OCI-LY7 (cell line): Measurements from ENCODE around the gene PEX3. TPM values are rescaled to one million over a fixed set of nuclear protein-coding genes. Genes with fewer than 3 reads are reported as not detected.

Source experiments
- BruUV-seq: library from RNA; stranded (reverse); fragments of 400-500 nt; replicated peaks from 2 replicates; lab custom pipeline; 2021; lab: Mats Ljungman, UMichigan
- CTCF ChIA-PET: fragments of 300-600 bp; sonication (Branson Sonifier 250); formaldehyde crosslinking; loops from one replicate; lab custom pipeline; 2022; ENCODE audit warnings: antibody characterized with exemption; ENCODE audit not compliant: unreplicated experiment; lab: Charles Lee
- POLR2A ChIA-PET: fragments of 300-600 bp; sonication (Branson Sonifier 250); formaldehyde crosslinking; loops from one replicate; lab custom pipeline; 2022; ENCODE audit warnings: antibody characterized with exemption; lab: Charles Lee
- DNase-seq: peaks from one replicate; pipeline ENCODE4 v3.0.0-alpha.2; 2015; ENCODE audit warnings: low spot score
- H2AFZ ChIP-seq: fragments of 200-600 bp; sonication (generic), shearing (Covaris generic); 2 replicates; pipeline ENCODE4 v1.6.1; 2014; ENCODE audit warnings: mild to moderate bottlenecking, antibody characterized with exemption, low read length, moderate library complexity
- H3K27ac ChIP-seq: fragments of 200-600 bp; sonication (generic); 2 replicates; pipeline ENCODE4 v1.5.1; 2014; ENCODE audit warnings: mixed run types, low read depth, mild to moderate bottlenecking, moderate library complexity, low read length, inconsistent platforms; ENCODE audit not compliant: poor library complexity, severe bottlenecking
- H3K36me3 ChIP-seq: fragments of 200-600 bp; sonication (generic); 2 replicates; pipeline ENCODE4 v1.6.1; 2014; ENCODE audit warnings: mild to moderate bottlenecking, antibody characterized with exemption, low read length, moderate library complexity, mixed read lengths; ENCODE audit not compliant: insufficient read depth
- H3K4me1 ChIP-seq: fragments of 200-600 bp; sonication (generic); 2 replicates; pipeline ENCODE4 v1.5.1; 2014; ENCODE audit warnings: mild to moderate bottlenecking, low read length; ENCODE audit not compliant: insufficient read depth, poor library complexity, severe bottlenecking
- H3K4me2 ChIP-seq: fragments of 200-600 bp; sonication (generic); 2 replicates; pipeline ENCODE4 v1.6.1; 2014; ENCODE audit warnings: mild to moderate bottlenecking, low read length
- H3K4me3 ChIP-seq: fragments of 200-600 bp; sonication (generic); 2 replicates; pipeline ENCODE4 v1.5.1; 2014; ENCODE audit warnings: mild to moderate bottlenecking, low read depth, low read length; ENCODE audit not compliant: poor library complexity, severe bottlenecking
- H3K79me2 ChIP-seq: fragments of 200-600 bp; sonication (generic); 2 replicates; pipeline ENCODE4 v1.6.1; 2016; ENCODE audit warnings: low read depth, mild to moderate bottlenecking, low read length, moderate library complexity, mixed read lengths; ENCODE audit not compliant: insufficient read depth
- H3K9me2 ChIP-seq: fragments of 200-600 bp; sonication (generic); 2 replicates; pipeline ENCODE4 v1.6.1; 2016; ENCODE audit warnings: mild to moderate bottlenecking, low read length, mixed read lengths; ENCODE audit not compliant: insufficient read depth
- H3K9me3 ChIP-seq: fragments of 200-600 bp; sonication (generic); 2 replicates; pipeline ENCODE4 v1.6.1; 2014; ENCODE audit warnings: mild to moderate bottlenecking, mixed run types, low read length, mixed read lengths
- H4K20me1 ChIP-seq: fragments of 200-600 bp; sonication (generic); 2 replicates; pipeline ENCODE4 v1.6.1; 2014; ENCODE audit warnings: mild to moderate bottlenecking, antibody characterized with exemption, low read length, moderate library complexity, mixed read lengths; ENCODE audit not compliant: insufficient read depth
- EZH2phosphoT487 ChIP-seq: fragments of 200-600 bp; sonication (generic); IDR thresholded peaks from 2 replicates; pipeline ENCODE4 v1.6.1; 2018; ENCODE audit warnings: low read depth, borderline replicate concordance, mild to moderate bottlenecking, mixed run types, antibody characterized with exemption, low read length, moderate library complexity, mixed read lengths
- intact Hi-C: fragments of 100-400 bp; cut with micrococcal nuclease; formaldehyde crosslinking; loops from one replicate; pipeline ENCODE4 v1.10.0; 2022; ENCODE audit not compliant: unreplicated experiment
- small RNA-seq: library from RNA; depleted of rRNA; stranded (forward); fragments of <200 nt; gene quantifications from one replicate; pipeline ENCODE3, GENCODE V24; 2014
- total RNA-seq, 2 experiments: library from RNA; depleted of rRNA in 1 of 2; stranded (reverse); fragments of >200 nt in 1 of 2; shearing (Covaris generic) in 1 of 2; gene quantifications; 2 replicates each; pipeline ENCODE4 v1.2.3, GENCODE V29; 2014 to 2022
- TF ChIP-seq, protein P1 (sequence below): fragments of 200-600 bp; sonication (generic); conservative IDR thresholded peaks from 2 replicates; pipeline ENCODE4 v1.5.1; 2014; ENCODE audit warnings: mild to moderate bottlenecking, antibody characterized with exemption, low read length, moderate library complexity, mixed read lengths

PEX3 gene
- total RNA-seq, 2 experiments from 2014 or later: 14.8 to 27.0 TPM

DNA sequence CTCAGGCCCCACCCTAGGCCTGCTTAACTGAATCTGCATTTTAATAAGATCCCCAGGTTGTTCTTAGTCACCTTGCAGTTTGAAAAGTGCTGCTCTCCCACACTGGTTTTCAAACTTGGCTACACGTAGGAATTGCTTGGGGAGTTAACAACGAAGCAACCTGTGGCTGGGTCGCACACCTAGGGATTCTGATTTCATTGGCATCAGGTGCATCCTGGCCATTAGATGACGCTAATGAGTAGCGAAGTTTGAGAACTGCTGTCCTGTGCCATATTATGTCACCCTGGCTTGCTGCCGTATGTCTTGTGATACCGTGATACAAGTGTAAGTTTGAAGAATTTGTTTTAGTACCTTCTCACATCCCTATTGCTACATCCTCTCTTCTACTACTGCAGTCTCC, 89.1 kb downstream of the PEX3 start:
- Histone ChIP-seq H3K4me3 (no peak overlapping the region), H3K79me2 (no peaks in the 10 kb centered on the region), H2AFZ (no peak overlapping the region), H3K9me2 (no peaks in the 10 kb centered on the region), H3K36me3 (no peaks in the 10 kb centered on the region), H3K4me1 (no peaks in the 10 kb centered on the region), H3K9me3 (no peaks in the 10 kb centered on the region), H3K27ac (no peak overlapping the region), H3K4me2 (no peak overlapping the region), H4K20me1 (no peaks in the 10 kb centered on the region)
- intact Hi-C loops: loop anchor here (5.0 kb wide), 1 partner anchor 303 kb away; the partner anchor contains the start of gene LTV1
- ChIA-PET CTCF (no interaction called here), POLR2A (interaction anchor here (0.6 kb wide), 1 partner anchor 380 kb away, joined by 5 read pairs; no protein-coding TSS in a partner anchor)
- BruUV-seq: no TSS peak
- no peak for DNase-seq
- TF ChIP-seq EZH2phosphoT487: no peak
- TF ChIP-seq, protein P1, sequence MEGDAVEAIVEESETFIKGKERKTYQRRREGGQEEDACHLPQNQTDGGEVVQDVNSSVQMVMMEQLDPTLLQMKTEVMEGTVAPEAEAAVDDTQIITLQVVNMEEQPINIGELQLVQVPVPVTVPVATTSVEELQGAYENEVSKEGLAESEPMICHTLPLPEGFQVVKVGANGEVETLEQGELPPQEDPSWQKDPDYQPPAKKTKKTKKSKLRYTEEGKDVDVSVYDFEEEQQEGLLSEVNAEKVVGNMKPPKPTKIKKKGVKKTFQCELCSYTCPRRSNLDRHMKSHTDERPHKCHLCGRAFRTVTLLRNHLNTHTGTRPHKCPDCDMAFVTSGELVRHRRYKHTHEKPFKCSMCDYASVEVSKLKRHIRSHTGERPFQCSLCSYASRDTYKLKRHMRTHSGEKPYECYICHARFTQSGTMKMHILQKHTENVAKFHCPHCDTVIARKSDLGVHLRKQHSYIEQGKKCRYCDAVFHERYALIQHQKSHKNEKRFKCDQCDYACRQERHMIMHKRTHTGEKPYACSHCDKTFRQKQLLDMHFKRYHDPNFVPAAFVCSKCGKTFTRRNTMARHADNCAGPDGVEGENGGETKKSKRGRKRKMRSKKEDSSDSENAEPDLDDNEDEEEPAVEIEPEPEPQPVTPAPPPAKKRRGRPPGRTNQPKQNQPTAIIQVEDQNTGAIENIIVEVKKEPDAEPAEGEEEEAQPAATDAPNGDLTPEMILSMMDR: no peak

DNA sequence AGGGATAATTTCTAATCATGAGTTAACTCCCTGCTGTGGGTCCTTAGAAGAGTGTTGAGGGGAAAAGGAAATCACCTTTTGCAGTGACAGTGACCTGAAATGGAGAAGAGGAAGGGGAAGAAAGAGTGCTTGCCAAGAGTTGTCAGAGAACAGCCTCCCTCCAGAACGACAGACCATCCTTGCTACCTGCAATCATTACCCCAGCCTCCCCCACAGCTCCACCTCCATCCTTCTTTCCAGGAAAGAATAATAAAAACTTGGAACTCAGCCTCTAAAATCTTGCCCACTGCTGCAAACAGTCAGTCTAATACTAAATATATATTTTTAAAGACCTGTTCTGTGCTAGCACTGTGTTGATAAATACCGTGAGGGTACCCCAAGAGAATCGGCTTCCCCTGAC, 89.6 kb downstream of the PEX3 start:
- H3K79me2 ChIP-seq: no peaks in the 10 kb centered on the region
- H3K4me2 ChIP-seq: no peak overlapping the region
- H3K27ac ChIP-seq: no peak overlapping the region
- no peak for DNase-seq
- TF ChIP-seq, protein P1: no peak
- TF ChIP-seq EZH2phosphoT487: no peak
- no peaks in the 10 kb centered on the region for H4K20me1 ChIP-seq
- no peak overlapping the region for H2AFZ ChIP-seq
- H3K36me3 ChIP-seq: no peaks in the 10 kb centered on the region
- no TSS peak for BruUV-seq
- ChIA-PET CTCF (no interaction called here), POLR2A (no interaction called here)
- intact Hi-C loops: no loop called here
- H3K4me1 ChIP-seq: no peaks in the 10 kb centered on the region
- H3K9me3 ChIP-seq: no peaks in the 10 kb centered on the region
- no peak overlapping the region for H3K4me3 ChIP-seq
- H3K9me2 ChIP-seq: no peaks in the 10 kb centered on the region

Small RNAs within 50 kb of the gene (small RNA-seq; reads per million reads assigned to genes)
- gene RNA5SP221: 1.0 reads per million, percentile 51 among the genes with 10 or more reads in this experiment

Other genes with a start within 250 kb of the PEX3 start
- 17.6 and 21.7 TPM in 2 replicates for gene ADAT2, start 110 bp upstream of the PEX3 start, total RNA-seq (2014; rRNA removed; shearing (Covaris generic))
- 23.0 and 27.2 TPM in 2 replicates for gene ADAT2, start 110 bp upstream of the PEX3 start, total RNA-seq (2022)
- not detected in 2 replicates for gene FUCA2, start 60.9 kb downstream of the PEX3 start, total RNA-seq (2014; rRNA removed; shearing (Covaris generic))
- not detected in 2 replicates for gene FUCA2, start 60.9 kb downstream of the PEX3 start, total RNA-seq (2022)
- gene PHACTR2, start 227.2 kb downstream of the PEX3 start, total RNA-seq (2014; rRNA removed; shearing (Covaris generic)): 0.03 and 0.06 TPM in 2 replicates
- gene PHACTR2, start 227.2 kb downstream of the PEX3 start, total RNA-seq (2022): 3.7 and 5.4 TPM in 2 replicates